HG03108 (cell line): ENCODE data around the gene TFPI.
"Not testable (repeated sequence)": the region's sequence is repeated elsewhere in the genome, so short reads cannot be mapped to it uniquely, and the experiment has no call there.

Source experiments
- ATAC-seq: cut with Tn5 transposase; IDR thresholded peaks from one replicate; pipeline ENCODE4 v1.9.1; 2021; ENCODE audit warnings: moderate library complexity; ENCODE audit not compliant: unreplicated experiment

Gene TFPI

GRCh38 chr2:187554011-187554703 is at the start of gene TFPI:
TFPI (minus strand) TSS chr2:187554435; CDS start chr2:187503768, 50,667 bp downstream.
- ATAC-seq = no peak

DNA sequence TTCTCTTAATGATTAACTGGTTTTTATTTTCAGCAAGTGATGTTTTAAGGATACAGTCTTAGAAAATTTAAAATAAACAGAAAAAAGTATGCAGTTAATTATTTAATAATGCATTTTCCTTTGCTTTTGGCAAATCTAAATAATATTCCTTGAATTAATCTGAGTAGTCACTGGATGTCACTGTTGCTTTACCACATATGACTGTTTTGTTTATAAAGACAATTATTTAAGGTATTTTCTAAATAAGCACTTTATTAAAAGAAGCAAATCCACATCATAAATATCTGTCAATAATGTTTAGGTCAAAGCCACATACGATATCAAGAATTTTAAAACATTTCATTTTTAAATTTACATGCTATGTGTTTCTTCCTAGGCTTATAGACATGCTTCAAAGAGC is 40.6 kb upstream of the TFPI start:
- no peak for ATAC-seq

GRCh38 chr2:187593697-187594096 is 39.5 kb upstream of the TFPI start:
- no peak for ATAC-seq

DNA sequence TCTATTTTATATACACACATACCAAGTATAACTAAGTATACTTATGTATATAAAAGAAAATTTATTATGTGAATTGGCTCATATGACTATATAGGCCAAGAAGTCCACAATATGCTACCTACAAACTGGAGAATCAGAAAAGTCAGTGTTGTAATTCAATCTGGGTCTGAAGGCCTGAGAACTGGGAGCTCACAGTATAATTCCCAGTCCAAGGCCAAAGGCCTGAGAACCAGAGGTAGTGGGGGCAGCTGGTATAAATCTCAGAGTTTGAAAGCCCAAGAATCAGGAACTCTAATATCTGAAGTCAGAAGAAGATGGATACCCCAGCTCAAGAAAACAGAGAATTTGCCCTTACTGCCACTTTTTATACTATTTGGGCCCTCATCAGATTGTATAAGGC is 38.9 kb upstream of the TFPI start:
- no peak for ATAC-seq

DNA sequence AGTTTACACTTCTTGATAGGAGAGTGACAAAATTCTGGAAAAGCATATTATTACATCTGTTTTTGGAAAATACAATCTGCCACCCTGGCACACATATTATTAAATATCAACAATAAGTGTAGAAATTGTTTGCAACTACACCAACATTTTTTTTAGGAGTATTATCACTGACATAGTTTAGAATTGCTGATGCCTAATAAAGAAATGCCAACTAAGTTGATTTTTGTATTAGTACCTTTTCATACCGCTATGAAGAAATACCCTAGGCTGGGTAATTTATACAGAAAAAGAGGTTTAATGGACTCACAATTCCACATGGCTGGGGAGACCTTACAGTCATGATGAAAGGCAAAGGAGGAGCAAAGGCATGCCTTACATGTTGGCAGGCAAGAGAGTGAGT is 35.9 kb upstream of the TFPI start:
- no peak for ATAC-seq

- ATAC-seq = peak; percentile 47
Observed at GRCh38 chr2:187586011-187586641, 31.9 kb upstream of the TFPI start.

GRCh38 chr2:187581125-187581896 is 27.1 kb upstream of the TFPI start:
- ATAC-seq = no peak

DNA sequence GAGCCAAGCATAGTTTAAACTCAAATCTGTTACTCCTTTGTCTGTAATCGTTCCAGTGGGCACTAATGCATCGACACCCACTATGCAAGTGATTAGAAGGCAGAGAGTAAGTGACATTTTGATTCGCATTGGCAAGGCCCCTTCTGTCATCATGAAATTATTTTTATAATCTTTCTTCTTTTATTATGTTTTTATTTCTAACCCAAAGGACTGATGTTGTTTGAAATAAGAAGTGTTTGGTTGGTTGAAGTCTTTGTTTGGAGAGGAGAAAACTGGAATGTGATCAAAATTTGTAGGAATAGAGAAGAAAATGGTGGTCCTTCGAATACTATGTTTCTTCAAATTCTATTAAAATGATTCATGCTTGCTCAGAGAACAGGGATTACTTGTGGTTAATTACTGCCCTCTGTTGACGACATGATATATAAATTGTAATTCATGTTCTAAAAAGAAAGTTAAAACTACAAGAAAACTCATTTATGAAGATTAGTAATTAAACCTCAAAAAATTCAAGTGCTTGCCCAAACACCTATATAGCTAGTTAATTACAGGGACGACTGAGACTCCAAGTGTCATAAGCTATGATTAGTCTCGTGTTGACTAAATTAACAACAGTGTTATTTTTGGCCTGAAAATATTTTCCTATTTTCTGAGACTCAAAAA is 26.4 kb upstream of the TFPI start:
- no peak for ATAC-seq

DNA sequence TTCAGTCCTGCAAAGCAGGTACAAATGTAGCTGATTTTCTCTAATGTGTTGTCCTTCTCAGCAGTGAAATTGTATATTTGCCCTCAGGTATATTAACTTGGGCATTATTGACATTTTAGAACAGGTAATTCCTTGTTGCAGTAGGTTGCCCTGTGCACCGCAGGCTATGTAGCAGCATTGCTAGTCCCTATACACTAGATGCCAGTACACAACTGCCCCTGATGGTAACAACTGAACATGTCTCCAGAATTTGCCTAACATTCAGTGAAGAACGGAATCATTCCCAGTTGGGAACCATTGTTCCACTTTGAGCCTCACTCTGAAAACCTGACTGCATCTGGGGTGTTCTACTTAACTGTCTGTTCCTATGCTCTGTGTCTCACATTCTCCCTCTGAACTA is 23.1 kb upstream of the TFPI start:
- no peak for ATAC-seq

GRCh38 chr2:187576906-187577305 is 22.7 kb upstream of the TFPI start:
- no peak for ATAC-seq

DNA sequence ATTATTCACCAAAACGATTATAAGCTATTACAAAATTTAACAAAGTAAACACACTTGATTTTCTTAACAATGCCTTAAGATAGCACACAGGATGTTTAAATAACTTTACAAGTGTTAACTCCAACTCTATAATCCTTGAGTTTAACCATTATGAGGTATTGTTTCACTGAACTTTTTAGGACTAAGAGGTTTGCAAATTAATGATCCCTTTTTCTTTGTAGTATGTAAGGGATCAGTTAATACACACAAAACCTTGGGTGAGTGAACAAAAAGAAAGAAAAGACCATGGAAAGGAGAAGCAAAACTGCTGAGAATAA is 21.5 kb upstream of the TFPI start:
- no peak for ATAC-seq

DNA sequence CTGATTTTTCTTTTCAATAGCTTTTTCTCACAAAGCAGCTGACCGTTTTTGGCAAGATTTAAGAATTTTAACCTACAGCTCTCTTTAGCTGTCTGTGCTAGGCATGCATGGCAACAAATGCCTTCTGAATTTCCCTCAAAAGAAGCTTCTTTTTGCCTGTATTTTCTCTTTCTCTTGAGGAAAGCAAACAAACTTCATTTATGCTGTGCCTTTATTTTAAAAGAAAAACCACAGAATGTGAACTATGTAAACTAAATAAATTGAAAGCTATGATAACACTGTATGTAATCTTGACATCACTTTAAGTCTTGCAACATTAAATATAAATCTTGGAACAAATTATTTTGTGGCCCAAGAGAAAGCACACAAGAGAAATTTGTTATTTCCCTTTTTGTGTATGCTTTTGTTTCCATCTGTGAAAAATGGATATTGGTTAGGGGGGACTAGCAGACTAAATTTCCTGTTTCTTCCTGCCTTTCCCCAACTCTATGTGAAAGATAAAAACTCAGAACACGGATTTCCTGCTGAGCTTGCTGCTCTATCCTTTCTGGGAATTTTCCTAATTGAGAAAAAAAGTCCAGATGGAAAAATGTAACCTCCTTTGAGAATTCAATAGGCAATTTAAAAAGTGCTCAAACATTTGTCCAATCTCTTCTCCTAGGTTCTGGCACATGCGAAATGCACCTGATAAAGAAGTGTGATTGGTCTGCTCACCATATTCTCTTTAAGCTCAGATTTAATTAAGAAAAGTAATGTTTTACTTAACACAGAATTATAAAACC is 20.9 kb upstream of the TFPI start:
- ATAC-seq = no peak

DNA sequence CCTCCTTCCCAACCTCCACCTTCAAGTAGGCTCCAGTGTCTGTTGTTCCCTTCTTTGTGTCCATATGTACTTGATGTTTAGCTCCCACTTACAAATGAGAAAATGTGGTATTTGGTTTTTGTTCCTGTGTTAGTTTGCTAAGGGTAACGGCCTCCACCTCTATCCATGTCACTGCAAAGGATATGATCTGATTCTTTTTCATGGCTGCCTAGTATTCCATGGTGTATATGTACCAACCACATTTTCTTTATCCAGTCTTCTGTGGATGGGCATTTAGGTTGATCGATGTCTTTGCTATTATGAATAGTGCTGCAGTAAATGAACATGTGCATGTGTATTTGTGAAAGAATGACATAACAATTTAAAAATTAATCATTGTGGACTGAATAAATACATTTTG is 19.5 kb upstream of the TFPI start:
- no peak for ATAC-seq

GRCh38 chr2:187571996-187572395 is 17.8 kb upstream of the TFPI start:
- not testable (repeated sequence) for ATAC-seq

DNA sequence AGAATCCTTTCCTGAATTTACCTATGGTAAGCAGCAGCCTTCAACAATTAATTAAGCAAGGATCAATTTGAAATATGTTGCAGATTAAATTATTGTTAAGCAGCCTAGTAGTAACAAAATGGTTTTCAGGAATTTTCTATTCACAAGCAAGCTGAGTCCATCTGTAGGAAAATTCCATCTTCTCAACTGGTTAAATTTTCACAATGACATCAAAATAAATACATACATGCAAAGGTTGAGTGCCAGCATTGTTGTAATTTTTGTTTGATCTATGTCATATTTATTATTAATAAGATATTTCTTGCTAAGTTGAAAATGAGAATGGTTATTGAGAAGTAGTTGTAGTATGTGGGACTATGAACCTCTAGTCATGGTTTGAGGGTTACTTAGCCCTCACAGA is 15.3 kb upstream of the TFPI start:
- no peak for ATAC-seq

GRCh38 chr2:187569042-187569441 is 14.8 kb upstream of the TFPI start:
- ATAC-seq = no peak

GRCh38 chr2:187567126-187567525 is 12.9 kb upstream of the TFPI start:
- no peak for ATAC-seq

GRCh38 chr2:187566712-187567111 is 12.5 kb upstream of the TFPI start:
- no peak for ATAC-seq

DNA sequence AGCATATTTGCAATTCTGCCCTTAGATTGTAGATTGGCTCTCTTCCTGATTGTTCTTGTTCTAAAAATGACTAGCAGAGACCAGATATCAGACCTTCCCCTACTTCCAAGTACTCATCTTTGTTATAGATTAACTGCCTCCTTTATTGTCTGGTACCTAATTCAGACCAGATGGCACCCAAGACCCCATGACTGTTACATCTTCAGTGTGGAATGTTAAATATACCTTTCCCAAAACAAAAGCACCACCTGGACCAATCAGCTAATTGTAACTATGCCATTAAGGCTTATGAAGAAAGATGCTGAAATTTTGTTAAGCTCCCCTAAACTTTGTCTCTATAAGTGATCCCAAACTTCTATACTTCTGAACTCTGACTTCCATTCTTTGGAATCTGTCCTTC is 12.0 kb upstream of the TFPI start:
- ATAC-seq = no peak

DNA sequence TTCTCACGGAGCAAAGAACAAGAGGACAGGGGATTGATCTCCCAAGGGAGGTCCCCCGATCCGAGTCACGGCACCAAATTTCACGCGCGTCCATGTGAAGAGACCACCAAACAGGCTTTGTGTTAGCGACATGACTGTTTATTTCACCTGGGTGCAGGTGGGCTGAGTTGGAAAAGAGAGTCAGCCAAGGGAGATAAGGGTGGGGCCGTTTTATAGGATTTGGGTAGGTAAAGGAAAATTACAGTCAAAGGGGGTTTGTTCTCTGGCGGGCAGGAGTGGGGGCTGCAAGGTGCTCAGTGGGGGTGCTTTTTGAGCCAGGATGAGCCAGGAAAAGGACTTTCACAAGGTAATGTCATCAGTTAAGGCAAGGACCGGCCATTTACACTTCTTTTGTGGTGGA is 11.4 kb upstream of the TFPI start:
- ATAC-seq = not testable (repeated sequence)

GRCh38 chr2:187556493-187556892 is 2.3 kb upstream of the TFPI start:
- ATAC-seq = not testable (repeated sequence)
